CD14-positive monocyte (primary cell): Measurements from ENCODE around the gene SPATS2. TPM values are rescaled to one million over a fixed set of nuclear protein-coding genes. Genes with fewer than 3 reads are reported as not detected.

Experiments used
- DNase-seq, 3 donors: peaks; one replicate each; pipeline ENCODE4 v3.0.0-alpha.2; 2011 to 2022
- H2AFZ ChIP-seq: 2 replicates; pipeline ENCODE4 v1.6.0; 2012; ENCODE audit warnings: mild to moderate bottlenecking, low read depth, low read length, inconsistent platforms; ENCODE audit not compliant: insufficient read depth, poor library complexity, severe bottlenecking
- H3K27ac ChIP-seq, 2 donors: 1 replicate in 1 of 2; 2 replicates in 1 of 2; pipeline ENCODE4 v1.5.1; 2012 to 2013; ENCODE audit warnings: low read length in 2 of 2, control low read depth in 1 of 2, inconsistent platforms in 1 of 2, low read depth in 1 of 2, mild to moderate bottlenecking in 1 of 2
- H3K27me3 ChIP-seq, 2 donors: one replicate each; pipeline versions ENCODE4 v1.6.0 to v1.6.1; 2011 to 2013; ENCODE audit warnings: low read length in 2 of 2; ENCODE audit not compliant: control insufficient read depth in 2 of 2, insufficient read depth in 2 of 2
- H3K36me3 ChIP-seq, 2 donors: replicated peaks in 1 of 2; 1 replicate in 1 of 2; 2 replicates in 1 of 2; pipeline versions ENCODE4 v1.5.1 to v1.6.1; 2012 to 2013; ENCODE audit warnings: low read length in 2 of 2, control low read depth in 1 of 2, inconsistent platforms in 1 of 2, mild to moderate bottlenecking in 1 of 2; ENCODE audit not compliant: insufficient read depth in 2 of 2, control insufficient read depth in 1 of 2
- H3K4me1 ChIP-seq, 2 donors: 1 replicate in 1 of 2; 2 replicates in 1 of 2; pipeline versions ENCODE4 v1.5.1 to v1.6.1; 2012 to 2013; ENCODE audit warnings: low read length in 2 of 2, control low read depth in 1 of 2, inconsistent platforms in 1 of 2, mild to moderate bottlenecking in 1 of 2, moderate library complexity in 1 of 2; ENCODE audit not compliant: insufficient read depth in 2 of 2, control insufficient read depth in 1 of 2
- H3K4me2 ChIP-seq: replicated peaks from 2 replicates; pipeline ENCODE3; 2012; ENCODE audit warnings: low read length, moderate library complexity, mild to moderate bottlenecking; ENCODE audit not compliant: poor library complexity, severe bottlenecking; ENCODE audit errors: extremely low read depth
- H3K4me3 ChIP-seq, 3 experiments: fragments of 200-600 bp in 1 of 3; sonication (generic) in 1 of 3; replicated peaks in 1 of 3; 1 replicate in 2 of 3; 2 replicates in 1 of 3; pipeline ENCODE4 v1.5.1; 2011 to 2013; ENCODE audit warnings: low read length in 3 of 3, mild to moderate bottlenecking in 3 of 3, control low read depth in 2 of 3, low read depth in 2 of 3, inconsistent platforms in 1 of 3, moderate library complexity in 1 of 3
- H3K79me2 ChIP-seq: 2 replicates; pipeline ENCODE4 v1.6.0; 2012; ENCODE audit warnings: mild to moderate bottlenecking, control low read depth, inconsistent platforms, low read length, moderate library complexity; ENCODE audit not compliant: insufficient read depth
- H3K9ac ChIP-seq: 2 replicates; pipeline ENCODE4 v1.6.0; 2017; ENCODE audit warnings: low read length, mild to moderate bottlenecking; ENCODE audit not compliant: insufficient read depth, poor library complexity, severe bottlenecking
- H3K9me3 ChIP-seq, 2 donors: replicated peaks in 1 of 2; 1 replicate in 1 of 2; 2 replicates in 1 of 2; pipeline versions ENCODE4 v1.5.1 to v1.6.1; 2012 to 2013; ENCODE audit warnings: low read length in 2 of 2, control low read depth in 1 of 2; ENCODE audit not compliant: control insufficient read depth in 1 of 2, insufficient read depth in 1 of 2
- H4K20me1 ChIP-seq: 2 replicates; pipeline ENCODE4 v1.6.0; 2012; ENCODE audit warnings: mild to moderate bottlenecking, low read length, control low read depth, moderate library complexity; ENCODE audit not compliant: insufficient read depth
- H3K27ac Mint-ChIP-seq, 7 donors: one replicate each; pipeline ENCODE4 v1.8.0; 2020; ENCODE audit warnings: mild to moderate bottlenecking in 7 of 7, mixed read lengths in 7 of 7, moderate library complexity in 6 of 7, inconsistent platforms in 2 of 7
- H3K27me3 Mint-ChIP-seq, 3 donors: one replicate each; pipeline ENCODE4 v1.8.0; 2021 to 2022; ENCODE audit warnings: low read depth in 3 of 3, mild to moderate bottlenecking in 3 of 3, mixed read lengths in 3 of 3, moderate library complexity in 3 of 3, inconsistent platforms in 1 of 3
- H3K36me3 Mint-ChIP-seq, 2 donors: one replicate each; pipeline ENCODE4 v1.8.0; 2020; ENCODE audit warnings: mixed read lengths in 2 of 2, inconsistent platforms in 1 of 2, mild to moderate bottlenecking in 1 of 2
- H3K4me1 Mint-ChIP-seq: one replicate; pipeline ENCODE4 v1.8.0; 2020; ENCODE audit warnings: mild to moderate bottlenecking, mixed read lengths
- H3K4me3 Mint-ChIP-seq, 2 donors: one replicate each; pipeline ENCODE4 v1.8.0; 2020; ENCODE audit warnings: mild to moderate bottlenecking in 2 of 2, mixed read lengths in 2 of 2, moderate library complexity in 1 of 2
- H3K9me3 Mint-ChIP-seq, 7 donors: one replicate each; pipeline ENCODE4 v1.8.0; 2020 to 2022; ENCODE audit warnings: mixed read lengths in 7 of 7, mild to moderate bottlenecking in 6 of 7, moderate library complexity in 6 of 7, inconsistent platforms in 2 of 7
- CTCF ChIP-seq: fragments of 200-600 bp; IDR thresholded peaks from one replicate; pipeline ENCODE4 v1.8.0; 2022; ENCODE audit warnings: antibody characterized with exemption, mild to moderate bottlenecking
- WGBS: methylation state at CpG from one replicate; pipeline ENCODE4 v1.1.5; 2013; ENCODE audit warnings: missing lambda C conversion rate; ENCODE audit not compliant: insufficient coverage; 5-methylcytosine and 5-hydroxymethylcytosine counted together
- intact Hi-C, 2 donors: fragments of 100-400 bp; cut with micrococcal nuclease; formaldehyde crosslinking; loops; one replicate each; pipeline versions ENCODE4 v1.15.0 to v1.15.1; 2023
- polyA plus RNA-seq, 3 donors: library from polyadenylated mRNA; depleted of rRNA in 1 of 3; unstranded in 2 of 3; stranded (reverse) in 1 of 3; fragments of 300-500 nt in 2 of 3; fragments of >200 nt in 1 of 3; fragmentation: Illumina TruSeq in 2 of 3; gene quantifications; 1 replicate in 2 of 3; 2 replicates in 1 of 3; pipeline ENCODE4 v1.2.3, GENCODE V29; 2012 to 2021

Gene SPATS2
- polyA plus RNA-seq, 3 donors = 1.1 to 3.2 (median 1.8) TPM

- peaks cover 0 to 7% (median 0%) of the 10 kb centered on the region in 7 donors for H3K9me3 Mint-ChIP-seq
- intact Hi-C loops = no loop called here
- TF ChIP-seq CTCF = no peak
- H3K4me1 Mint-ChIP-seq = peaks cover 4% of the 10 kb centered on the region
- peaks cover 21 to 51% of the 10 kb centered on the region in 2 donors for H3K27me3 ChIP-seq
- H3K4me3 Mint-ChIP-seq = peak overlapping the region in 1 of 2 donors; percentile 4
- H3K27me3 Mint-ChIP-seq = peaks cover 27 to 70% (median 64%) of the 10 kb centered on the region in 3 donors
- no peak overlapping the region for H2AFZ ChIP-seq
- H3K79me2 ChIP-seq = no peaks in the 10 kb centered on the region
- no peak overlapping the region for H3K4me2 ChIP-seq
- no peaks in the 10 kb centered on the region for H3K36me3 Mint-ChIP-seq
- H3K36me3 ChIP-seq = no peaks in the 10 kb centered on the region
- H3K27ac Mint-ChIP-seq = no peak overlapping the region
- H3K9me3 ChIP-seq = peaks cover 0 to 2% of the 10 kb centered on the region in 2 donors
- no peak overlapping the region for H3K9ac ChIP-seq
- H3K4me3 ChIP-seq = no peak overlapping the region
- 83% methylated on average over 1 of the region's 2 CpGs for WGBS
- no peak overlapping the region for H3K27ac ChIP-seq
- peaks cover 6 to 7% of the 10 kb centered on the region in 2 donors for H3K4me1 ChIP-seq
- no peaks in the 10 kb centered on the region for H4K20me1 ChIP-seq
- no peak for DNase-seq
Observed at GRCh38 chr12:49352351-49352750, 14.9 kb upstream of the SPATS2 start.

- Histone ChIP-seq H3K4me3 (no peak overlapping the region), H3K4me2 (no peak overlapping the region), H3K9ac (no peak overlapping the region), H3K27me3 (peaks cover 10 to 23% of the 10 kb centered on the region in 2 donors), H3K9me3 (no peaks in the 10 kb centered on the region), H3K79me2 (no peaks in the 10 kb centered on the region), H3K27ac (no peak overlapping the region), H3K4me1 (no peaks in the 10 kb centered on the region), H3K36me3 (no peaks in the 10 kb centered on the region), H4K20me1 (no peaks in the 10 kb centered on the region), H2AFZ (no peak overlapping the region)
- Mint-ChIP-seq H3K4me3 (no peak overlapping the region), H3K27ac (no peak overlapping the region), H3K27me3 (peaks cover 9 to 48% (median 37%) of the 10 kb centered on the region in 3 donors), H3K36me3 (no peaks in the 10 kb centered on the region), H3K4me1 (peaks cover 2% of the 10 kb centered on the region), H3K9me3 (no peaks in the 10 kb centered on the region)
- TF ChIP-seq CTCF = no peak
- 88% methylated on average over 4 of the region's 10 CpGs for WGBS
- DNase-seq = no peak
- intact Hi-C loops = loop anchor here in 1 of 2 donors (5.0 kb wide), 1 partner anchor 226 kb away; no protein-coding TSS in a partner anchor
Observed at GRCh38 chr12:49355913-49356312, 11.3 kb upstream of the SPATS2 start.
